WI38 (cell line): ENCODE data around the gene CHIA.

Experiments used
- H3K4me3 ChIP-seq: 2 replicates; pipeline ENCODE4 v1.5.1; 2011; ENCODE audit warnings: low read depth, mild to moderate bottlenecking, control low read depth, low read length
- TF ChIP-seq, protein P1 (sequence below): IDR thresholded peaks from 2 replicates; pipeline ENCODE4 v1.5.1; 2012; ENCODE audit warnings: low read depth, mild to moderate bottlenecking, control low read depth, low read length

CHIA gene

DNA sequence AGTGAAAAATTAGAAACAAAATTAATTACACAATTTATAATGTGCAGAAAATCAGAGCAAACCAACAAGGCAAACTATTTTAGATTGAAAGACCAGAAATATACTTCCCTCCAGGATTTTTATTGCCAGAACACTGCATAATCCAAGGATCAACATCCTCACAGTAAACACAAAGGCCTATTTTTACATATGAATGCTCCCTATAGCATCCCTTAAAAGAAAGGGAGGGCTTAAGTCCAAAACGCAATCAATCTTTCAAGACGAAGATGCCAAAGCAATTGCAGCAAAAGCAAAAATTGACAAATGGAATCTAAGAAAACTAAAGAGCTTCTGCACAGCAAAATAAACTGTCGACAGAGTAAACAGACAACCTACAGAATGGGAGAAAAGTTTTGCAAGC, 18.6 kb upstream of the CHIA start:
- TF ChIP-seq, protein P1, sequence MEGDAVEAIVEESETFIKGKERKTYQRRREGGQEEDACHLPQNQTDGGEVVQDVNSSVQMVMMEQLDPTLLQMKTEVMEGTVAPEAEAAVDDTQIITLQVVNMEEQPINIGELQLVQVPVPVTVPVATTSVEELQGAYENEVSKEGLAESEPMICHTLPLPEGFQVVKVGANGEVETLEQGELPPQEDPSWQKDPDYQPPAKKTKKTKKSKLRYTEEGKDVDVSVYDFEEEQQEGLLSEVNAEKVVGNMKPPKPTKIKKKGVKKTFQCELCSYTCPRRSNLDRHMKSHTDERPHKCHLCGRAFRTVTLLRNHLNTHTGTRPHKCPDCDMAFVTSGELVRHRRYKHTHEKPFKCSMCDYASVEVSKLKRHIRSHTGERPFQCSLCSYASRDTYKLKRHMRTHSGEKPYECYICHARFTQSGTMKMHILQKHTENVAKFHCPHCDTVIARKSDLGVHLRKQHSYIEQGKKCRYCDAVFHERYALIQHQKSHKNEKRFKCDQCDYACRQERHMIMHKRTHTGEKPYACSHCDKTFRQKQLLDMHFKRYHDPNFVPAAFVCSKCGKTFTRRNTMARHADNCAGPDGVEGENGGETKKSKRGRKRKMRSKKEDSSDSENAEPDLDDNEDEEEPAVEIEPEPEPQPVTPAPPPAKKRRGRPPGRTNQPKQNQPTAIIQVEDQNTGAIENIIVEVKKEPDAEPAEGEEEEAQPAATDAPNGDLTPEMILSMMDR: no peak
- H3K4me3 ChIP-seq: no peak overlapping the region

DNA sequence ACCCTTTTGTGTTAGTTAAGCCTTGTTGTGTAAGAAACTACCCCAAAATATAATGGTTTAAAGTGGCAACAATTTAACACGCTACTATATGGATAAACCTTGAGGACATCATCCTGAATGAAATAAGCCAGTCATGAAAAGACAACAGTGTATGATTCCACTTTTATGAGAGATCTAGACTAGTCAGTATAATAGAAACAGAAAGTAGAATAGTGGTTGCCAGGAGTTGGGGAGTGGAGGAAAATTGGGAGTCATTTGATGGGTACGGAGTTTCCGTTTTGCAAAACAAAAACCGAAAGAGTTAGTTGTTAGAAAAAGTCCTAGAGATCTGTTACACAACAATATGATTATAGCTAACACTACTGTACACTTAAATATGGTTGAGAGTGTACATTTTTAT, 16.0 kb upstream of the CHIA start:
- H3K4me3 ChIP-seq: no peak overlapping the region
- TF ChIP-seq, protein P1: no peak

DNA sequence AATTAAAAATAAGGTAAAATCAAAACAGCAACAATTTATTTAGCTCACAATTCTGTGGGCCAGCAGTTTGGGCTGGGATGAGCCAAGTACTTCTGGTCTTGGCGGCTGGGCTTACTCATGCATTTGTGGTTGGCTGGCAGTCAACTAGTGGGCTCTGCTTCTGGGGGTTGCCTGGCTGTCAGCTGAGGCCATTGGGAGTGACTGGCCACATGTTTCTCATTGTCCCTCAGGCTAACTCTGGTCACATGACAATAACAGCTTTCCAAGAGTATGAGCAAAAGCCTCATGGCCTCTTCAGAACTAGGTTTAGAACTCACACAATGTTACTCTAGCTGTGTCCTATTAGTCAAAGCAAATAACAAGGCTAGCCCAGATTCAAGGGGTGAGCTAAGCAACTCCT, 15.6 kb upstream of the CHIA start:
- TF ChIP-seq, protein P1: no peak

DNA sequence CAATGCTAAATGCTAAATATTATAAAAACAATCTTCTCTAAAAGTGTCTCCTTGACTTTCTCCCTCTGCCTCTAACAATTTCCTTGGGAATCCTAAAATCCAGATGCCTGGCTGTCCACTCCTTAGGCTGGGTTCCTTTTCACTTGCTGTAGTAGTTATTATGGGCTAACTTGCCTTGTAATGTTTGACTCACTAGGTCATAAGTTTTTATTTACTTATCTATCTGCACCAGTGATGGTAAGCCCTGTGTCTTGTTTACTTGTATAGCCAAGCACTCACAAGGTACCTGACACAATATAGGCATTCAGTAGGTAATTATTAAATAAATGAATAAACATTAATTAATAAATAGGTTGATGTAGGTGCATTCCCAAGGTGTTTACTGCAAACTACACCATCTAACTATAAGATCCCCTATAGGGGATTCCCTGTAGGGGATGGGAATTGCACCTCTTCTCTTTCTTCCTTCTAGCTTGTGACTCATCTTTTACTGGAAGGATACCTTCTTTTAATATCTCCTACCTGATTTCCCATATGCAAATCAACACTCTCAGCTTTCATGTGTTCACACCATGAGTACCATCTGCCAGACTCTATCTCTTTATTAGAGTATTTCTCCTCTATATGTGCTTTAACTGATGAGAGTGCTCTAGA, 14.7 kb upstream of the CHIA start:
- no peak overlapping the region for H3K4me3 ChIP-seq
- TF ChIP-seq, protein P1: no peak

More for the DNA sequence above, 15.6 kb upstream of the CHIA start:
- no peak overlapping the region for H3K4me3 ChIP-seq

DNA sequence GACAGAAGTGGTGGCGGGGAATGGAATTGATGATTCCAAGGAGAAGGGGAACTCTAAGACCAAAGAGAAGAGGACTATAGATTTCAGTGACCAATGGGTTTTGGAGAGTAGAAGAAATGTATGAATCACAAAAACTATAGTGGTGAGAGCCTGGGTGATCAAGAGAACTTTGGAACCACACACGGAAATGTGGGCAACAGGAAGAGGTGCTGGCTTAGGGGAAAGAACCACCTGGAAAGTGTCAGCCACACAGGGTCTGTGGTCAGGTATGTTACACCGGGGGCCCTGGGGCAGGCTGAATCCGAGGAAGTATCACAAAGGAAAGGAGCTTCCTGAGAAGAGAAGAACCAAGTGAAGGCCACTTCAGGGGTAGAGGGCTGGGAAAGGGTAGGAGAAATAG, 11.5 kb upstream of the CHIA start:
- TF ChIP-seq, protein P1: no peak
- no peak overlapping the region for H3K4me3 ChIP-seq

DNA sequence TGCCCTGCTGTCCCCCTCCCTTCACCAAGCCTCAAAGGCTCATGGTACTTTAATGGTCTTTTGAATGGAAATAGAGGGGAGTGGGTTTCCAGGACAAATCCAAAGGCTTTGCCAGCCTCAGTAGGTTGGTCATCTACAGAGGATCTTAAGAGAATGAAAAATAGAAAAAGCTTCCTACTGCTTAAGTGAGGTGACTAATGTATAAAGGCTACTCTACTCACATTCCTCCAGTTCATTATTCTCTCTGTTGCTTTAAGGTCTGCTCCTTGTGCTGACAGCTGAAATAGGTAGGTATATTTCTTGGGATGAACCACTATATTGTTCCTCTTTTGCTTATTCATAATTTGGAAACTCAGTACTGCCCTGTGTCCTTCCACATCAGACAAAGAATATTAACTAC, 10.4 kb upstream of the CHIA start:
- H3K4me3 ChIP-seq: no peak overlapping the region
- TF ChIP-seq, protein P1: no peak

DNA sequence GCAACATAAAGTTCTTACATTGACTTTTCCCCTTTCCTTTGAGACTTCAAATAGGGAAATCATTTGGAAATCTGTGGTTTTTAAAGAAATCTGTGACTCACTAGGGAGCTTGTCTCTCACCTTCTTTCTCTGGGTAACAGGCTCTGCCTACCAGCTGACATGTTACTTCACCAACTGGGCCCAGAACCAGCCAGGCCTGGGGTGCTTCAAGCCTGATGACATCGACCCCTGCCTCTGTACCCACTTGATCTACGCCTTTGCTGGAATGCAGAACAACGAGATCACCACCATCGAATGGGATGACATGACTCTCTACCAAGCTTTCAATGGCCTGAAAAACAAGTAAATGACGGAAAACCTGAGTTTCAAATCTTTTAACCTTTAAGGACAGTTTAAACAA, 9.2 kb upstream of the CHIA start:
- no peak overlapping the region for H3K4me3 ChIP-seq

More for the DNA sequence above, 9.2 kb upstream of the CHIA start:
- TF ChIP-seq, protein P1: no peak
